ENCODE measurements around the gene SNX14. TPM values are rescaled to one million over a fixed set of nuclear protein-coding genes. Genes with fewer than 3 reads are reported as not detected.
A peak's percentile ranks its signal among the peaks of the same experiment; 100 is the strongest.

SNX14 gene
- total RNA-seq, 1 experiment from 2014 or later, result 30.4 TPM

GRCh38 chr6:85464722-85465150, 128.9 kb downstream of the SNX14 start:
- intact Hi-C loops (cut with micrococcal nuclease; ENCODE audit: unreplicated experiment), result loop anchor here (10.0 kb wide), 1 partner anchor 210 kb away; no protein-coding TSS in a partner anchor

DNA sequence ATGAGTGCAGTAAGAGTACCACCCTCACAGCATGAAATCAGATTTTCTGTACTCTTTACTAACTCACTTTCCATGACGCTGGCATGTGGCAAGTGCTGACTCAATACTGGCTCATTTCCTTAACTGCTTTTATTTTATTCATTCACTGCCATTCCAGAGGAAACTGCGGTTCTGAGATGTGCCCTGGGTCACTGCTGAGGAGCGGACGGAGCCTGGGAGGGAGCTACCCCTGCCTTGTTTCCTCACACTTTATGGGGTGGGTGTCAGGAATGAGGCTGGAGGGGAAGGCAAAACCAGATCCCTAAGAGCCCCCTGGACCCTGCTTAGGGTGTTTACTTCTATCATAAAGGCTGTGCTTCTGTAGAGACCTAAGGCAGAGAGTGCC, 129.4 kb downstream of the SNX14 start:
- H3K4me3 ChIP-seq (ENCODE audit: low read depth, low read length, poor library complexity, severe bottlenecking), result no peak overlapping the region
- H3K27me3 ChIP-seq (replicated peaks; ENCODE audit: insufficient read depth, low read depth, low read length, poor library complexity), result no peaks in the 10 kb centered on the region
- CTCF ChIA-PET, result interaction anchor here (0.7 to 1.8 kb wide), 3 partner anchors 11 to 73 kb away, joined by 3 to 5 read pairs (median 3); no protein-coding TSS in a partner anchor
- H3K9me3 ChIP-seq (ENCODE audit: low read depth, low read length, poor library complexity, severe bottlenecking), result no peaks in the 10 kb centered on the region
- H3K27ac ChIP-seq (ENCODE audit: low read depth, low read length, poor library complexity, severe bottlenecking), result peak overlapping the region; percentile 91
- intact Hi-C loops (cut with micrococcal nuclease; ENCODE audit: unreplicated experiment), result loop anchor here (10.0 kb wide), 1 partner anchor 211 kb away; no protein-coding TSS in a partner anchor
- no peak for TF ChIP-seq CTCF (conservative IDR thresholded peaks at IDR 0.05; ENCODE audit: low read depth, low read length)
- TF ChIP-seq EZH2 (IDR thresholded peaks at IDR 0.05; ENCODE audit: borderline replicate concordance, low read depth, low read length, poor library complexity, severe bottlenecking), result no peak
- POLR2A ChIA-PET (ENCODE audit: low non-redundant PET), result no interaction called here
- peaks cover 52% of the 10 kb centered on the region for H3K4me1 ChIP-seq (ENCODE audit: insufficient read depth, low read length, poor library complexity, severe bottlenecking)
- DNase-seq (ENCODE audit: low spot score), result peak; percentile 96
- no peaks in the 10 kb centered on the region for H3K36me3 ChIP-seq (ENCODE audit: insufficient read depth, low read length, poor library complexity, severe bottlenecking)
- TSS peak; percentile 77 for BruUV-seq (replicated peaks)

More at GRCh38 chr6:85464722-85465150, 128.9 kb downstream of the SNX14 start:
- TF ChIP-seq CTCF (conservative IDR thresholded peaks at IDR 0.05; ENCODE audit: low read depth, low read length) (no peak), EZH2 (IDR thresholded peaks at IDR 0.05; ENCODE audit: borderline replicate concordance, low read depth, low read length, poor library complexity, severe bottlenecking) (no peak)
- H3K27ac ChIP-seq (ENCODE audit: low read depth, low read length, poor library complexity, severe bottlenecking), result peak overlapping the region; percentile 91
- peaks cover 47% of the 10 kb centered on the region for H3K4me1 ChIP-seq (ENCODE audit: insufficient read depth, low read length, poor library complexity, severe bottlenecking)
- BruUV-seq (replicated peaks), result TSS peak; percentile 84
- no peaks in the 10 kb centered on the region for H3K36me3 ChIP-seq (ENCODE audit: insufficient read depth, low read length, poor library complexity, severe bottlenecking)
- ChIA-PET CTCF (interaction anchor here (1.6 to 1.8 kb wide), 2 partner anchors 18 to 72 kb away, joined by 3 to 5 read pairs; no protein-coding TSS in a partner anchor), POLR2A (ENCODE audit: low non-redundant PET) (no interaction called here)
- peak; percentile 88 for DNase-seq (ENCODE audit: low spot score)
- H3K4me3 ChIP-seq (ENCODE audit: low read depth, low read length, poor library complexity, severe bottlenecking), result no peak overlapping the region
- H3K9me3 ChIP-seq (ENCODE audit: low read depth, low read length, poor library complexity, severe bottlenecking), result no peaks in the 10 kb centered on the region
- no peaks in the 10 kb centered on the region for H3K27me3 ChIP-seq (replicated peaks; ENCODE audit: insufficient read depth, low read depth, low read length, poor library complexity)

DNA sequence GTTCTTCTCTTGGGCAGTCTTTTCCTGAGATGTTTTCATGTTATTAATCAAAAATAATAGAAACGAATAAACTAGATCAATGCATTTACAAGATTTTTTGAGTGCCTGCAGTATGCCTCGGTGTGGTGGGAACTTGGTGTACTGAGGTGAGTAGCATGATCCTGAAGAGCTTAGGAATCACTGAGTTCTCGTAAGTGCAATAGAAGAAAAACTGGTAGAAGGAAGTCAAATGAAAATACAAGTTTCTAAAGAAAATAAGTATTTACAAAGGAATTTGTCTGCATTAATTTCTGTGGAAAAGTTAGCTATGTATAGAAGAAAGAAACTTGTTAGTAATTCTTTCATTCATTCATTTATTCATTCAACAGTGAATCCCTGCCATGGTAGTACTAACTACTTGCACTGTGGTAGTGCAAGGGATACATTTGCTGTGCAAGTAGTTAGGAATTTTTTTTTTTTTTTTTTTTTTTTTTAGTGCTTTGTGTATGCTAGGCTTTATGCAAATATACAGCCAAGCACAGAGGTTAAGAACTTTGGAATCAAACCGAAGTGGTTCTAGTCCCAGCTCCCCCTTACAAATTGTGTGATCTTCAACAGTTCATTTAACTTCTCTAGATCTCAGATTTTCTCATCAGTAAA, 129.9 kb downstream of the SNX14 start:
- peak overlapping the region; percentile 91 for H3K27ac ChIP-seq (ENCODE audit: low read depth, low read length, poor library complexity, severe bottlenecking)
- no peak overlapping the region for H3K4me3 ChIP-seq (ENCODE audit: low read depth, low read length, poor library complexity, severe bottlenecking)

More for the DNA sequence above, 129.9 kb downstream of the SNX14 start:
- no TSS peak for BruUV-seq (replicated peaks)
- no peaks in the 10 kb centered on the region for H3K27me3 ChIP-seq (replicated peaks; ENCODE audit: insufficient read depth, low read depth, low read length, poor library complexity)
- ChIA-PET POLR2A (ENCODE audit: low non-redundant PET) (no interaction called here), CTCF (interaction anchor here (0.6 to 1.8 kb wide), 4 partner anchors 11 to 109 kb away, joined by 3 to 7 read pairs (median 4); no protein-coding TSS in a partner anchor)
- peaks cover 57% of the 10 kb centered on the region for H3K4me1 ChIP-seq (ENCODE audit: insufficient read depth, low read length, poor library complexity, severe bottlenecking)
- H3K9me3 ChIP-seq (ENCODE audit: low read depth, low read length, poor library complexity, severe bottlenecking), result no peaks in the 10 kb centered on the region
- intact Hi-C loops (cut with micrococcal nuclease; ENCODE audit: unreplicated experiment), result loop anchor here (10.0 kb wide), 1 partner anchor 211 kb away; no protein-coding TSS in a partner anchor
- TF ChIP-seq EZH2 (IDR thresholded peaks at IDR 0.05; ENCODE audit: borderline replicate concordance, low read depth, low read length, poor library complexity, severe bottlenecking) (no peak), CTCF (conservative IDR thresholded peaks at IDR 0.05; ENCODE audit: low read depth, low read length) (no peak)
- DNase-seq (ENCODE audit: low spot score), result no peak
- no peaks in the 10 kb centered on the region for H3K36me3 ChIP-seq (ENCODE audit: insufficient read depth, low read length, poor library complexity, severe bottlenecking)
